Breast epithelium (tissue), 4 donors: Measurements from ENCODE around the gene TNFRSF8. TPM values are rescaled to one million over a fixed set of nuclear protein-coding genes. Genes with fewer than 3 reads are reported as not detected.
"Not testable (repeated sequence)": the region's sequence is repeated elsewhere in the genome, so short reads cannot be mapped to it uniquely, and the experiment has no call there.

Source experiments
- DNase-seq, 2 donors: peaks; one replicate each; pipeline ENCODE4 v3.0.0-alpha.2; 2019; ENCODE audit warnings: low spot score in 2 of 2
- H3K27ac ChIP-seq, 2 donors: fragments of 200-600 bp; sonication (generic) in 1 of 2; one replicate each; pipeline ENCODE4 v1.5.1; 2016 to 2019; ENCODE audit warnings: mild to moderate bottlenecking in 1 of 2
- H3K27me3 ChIP-seq, 2 donors: fragments of 200-600 bp; sonication (generic) in 1 of 2; one replicate each; pipeline versions ENCODE4 v1.5.1 to v1.6.0; 2017 to 2019; ENCODE audit warnings: control low read depth in 1 of 2, mild to moderate bottlenecking in 1 of 2
- H3K36me3 ChIP-seq: fragments of 200-600 bp; one replicate; pipeline ENCODE4 v1.5.1; 2019
- H3K4me1 ChIP-seq, 2 donors: fragments of 200-600 bp; sonication (generic); one replicate each; pipeline ENCODE4 v1.5.1; 2016 to 2019; ENCODE audit warnings: control low read depth in 1 of 2
- H3K4me3 ChIP-seq, 3 donors: fragments of 200-600 bp; sonication (generic); 1 replicate in 2 of 3; 2 replicates in 1 of 3; pipeline ENCODE4 v1.5.1; 2016 to 2019; ENCODE audit warnings: mild to moderate bottlenecking in 3 of 3, moderate library complexity in 2 of 3
- H3K9me3 ChIP-seq, 2 donors: fragments of 200-600 bp; sonication (generic) in 1 of 2; one replicate each; pipeline ENCODE4 v1.5.1; 2016 to 2019; ENCODE audit warnings: control low read depth in 1 of 2
- CTCF ChIP-seq, 3 donors: fragments of 450-650 bp; IDR thresholded peaks; one replicate each; pipeline ENCODE4 v1.5.1; 2016 to 2017; ENCODE audit warnings: antibody characterized with exemption in 3 of 3, mild to moderate bottlenecking in 3 of 3, moderate library complexity in 3 of 3
- POLR2A ChIP-seq: fragments of 450-650 bp; IDR thresholded peaks from one replicate; pipeline ENCODE4 v1.6.1; 2016; ENCODE audit warnings: antibody characterized with exemption, mild to moderate bottlenecking, moderate library complexity
- POLR2AphosphoS5 ChIP-seq, 3 donors: sonication (generic); formaldehyde crosslinking; IDR thresholded peaks; one replicate each; pipeline ENCODE4 v1.6.1; 2017; ENCODE audit warnings: antibody characterized with exemption in 3 of 3
- intact Hi-C: fragments of 100-400 bp; cut with DNase I; formaldehyde crosslinking; loops from one replicate; pipeline ENCODE4 v1.15.1; 2023; ENCODE audit warnings: low total_unique reads
- total RNA-seq, 3 donors: library from RNA; depleted of rRNA; stranded (reverse); fragments of >200 nt; gene quantifications; one replicate each; pipeline ENCODE4 v1.1.0, GENCODE V29; 2016

Gene TNFRSF8
- total RNA-seq, 3 donors from 2014 or later, result 0.88 to 2.3 (median 1.6) TPM

- Histone ChIP-seq H3K9me3 (no peaks in the 10 kb centered on the region), H3K36me3 (no peaks in the 10 kb centered on the region), H3K27me3 (no peaks in the 10 kb centered on the region), H3K4me3 (no peak overlapping the region), H3K4me1 (no peaks in the 10 kb centered on the region), H3K27ac (no peak overlapping the region)
- no peak for DNase-seq
- intact Hi-C loops, result no loop called here
- TF ChIP-seq POLR2AphosphoS5 (IDR thresholded peaks at IDR 0.05), result no peak
- no peak for TF ChIP-seq POLR2A
- TF ChIP-seq CTCF (IDR thresholded peaks at IDR 0.05), result no peak
Observed at GRCh38 chr1:12034381-12034801, 28.7 kb upstream of the TNFRSF8 start.

GRCh38 chr1:12035312-12035711 lies 27.8 kb upstream of the TNFRSF8 start:
- TF ChIP-seq POLR2AphosphoS5 (IDR thresholded peaks at IDR 0.05) (no peak), POLR2A (no peak), CTCF (IDR thresholded peaks at IDR 0.05) (no peak)
- Histone ChIP-seq H3K9me3 (no peaks in the 10 kb centered on the region), H3K4me3 (no peak overlapping the region), H3K27ac (peak overlapping the region in 1 of 2 donors; percentile 19), H3K4me1 (no peaks in the 10 kb centered on the region), H3K36me3 (no peaks in the 10 kb centered on the region), H3K27me3 (no peaks in the 10 kb centered on the region)
- intact Hi-C loops, result no loop called here
- no peak for DNase-seq

DNA sequence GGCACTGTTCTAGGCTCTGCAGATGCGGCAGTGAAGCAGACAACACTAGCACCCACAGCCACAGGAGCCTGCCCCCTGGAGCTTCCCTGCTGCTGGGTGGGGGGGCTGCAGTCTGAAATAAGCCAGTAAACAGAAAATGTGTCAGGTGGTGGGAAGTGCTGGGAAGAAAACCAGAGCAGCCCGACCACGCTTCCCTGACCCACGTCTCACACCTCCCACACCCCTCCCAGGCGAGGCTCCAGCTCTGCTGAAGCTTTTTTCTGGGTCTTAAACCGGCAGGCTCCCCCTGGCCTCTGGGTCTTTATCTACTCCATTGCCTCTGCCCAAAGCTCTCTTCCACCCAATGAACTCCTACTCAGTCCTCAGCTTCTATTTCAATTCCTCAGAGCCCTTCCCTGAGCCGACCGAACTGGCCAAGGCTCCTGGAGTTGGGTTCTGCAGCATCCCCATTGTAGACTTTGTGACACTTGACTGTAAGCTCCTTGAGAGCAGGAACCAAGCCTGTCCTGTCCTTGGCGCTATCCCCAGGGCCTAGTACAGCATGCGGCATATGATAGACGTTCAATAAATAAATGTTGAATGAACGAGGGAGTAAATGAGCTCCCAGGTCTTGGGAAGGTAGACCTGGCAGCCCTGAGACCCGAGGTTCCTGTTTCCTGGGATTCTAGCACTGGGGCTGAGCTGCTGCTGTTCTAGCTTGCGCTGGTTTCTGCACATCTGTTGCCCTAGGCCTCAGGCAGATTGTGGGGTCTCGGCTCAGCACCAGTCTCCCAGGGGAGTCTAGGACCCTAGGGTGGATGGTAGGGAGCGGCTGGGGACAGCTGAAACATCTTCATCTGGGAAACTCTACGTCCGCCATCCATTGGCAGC lies 25.4 kb upstream of the TNFRSF8 start:
- TF ChIP-seq CTCF (IDR thresholded peaks at IDR 0.05) (no peak), POLR2A (no peak), POLR2AphosphoS5 (IDR thresholded peaks at IDR 0.05) (no peak)
- no peaks in the 10 kb centered on the region for H3K4me1 ChIP-seq

GRCh38 chr1:12038356-12039163 lies 24.5 kb upstream of the TNFRSF8 start:
- H3K27ac ChIP-seq, result no peak overlapping the region
- no peaks in the 10 kb centered on the region for H3K36me3 ChIP-seq
- DNase-seq, result no peak
- no peaks in the 10 kb centered on the region for H3K27me3 ChIP-seq
- no peaks in the 10 kb centered on the region for H3K9me3 ChIP-seq
- no peaks in the 10 kb centered on the region for H3K4me1 ChIP-seq
- TF ChIP-seq POLR2A, result no peak
- no peak for TF ChIP-seq POLR2AphosphoS5 (IDR thresholded peaks at IDR 0.05)
- TF ChIP-seq CTCF (IDR thresholded peaks at IDR 0.05), result no peak
- H3K4me3 ChIP-seq, result no peak overlapping the region
- intact Hi-C loops, result no loop called here

More for the DNA sequence above, 25.4 kb upstream of the TNFRSF8 start:
- no peak overlapping the region for H3K27ac ChIP-seq
- H3K9me3 ChIP-seq, result no peaks in the 10 kb centered on the region
- H3K27me3 ChIP-seq, result no peaks in the 10 kb centered on the region
- no peak overlapping the region for H3K4me3 ChIP-seq
- intact Hi-C loops, result no loop called here
- DNase-seq, result no peak
- no peaks in the 10 kb centered on the region for H3K36me3 ChIP-seq

DNA sequence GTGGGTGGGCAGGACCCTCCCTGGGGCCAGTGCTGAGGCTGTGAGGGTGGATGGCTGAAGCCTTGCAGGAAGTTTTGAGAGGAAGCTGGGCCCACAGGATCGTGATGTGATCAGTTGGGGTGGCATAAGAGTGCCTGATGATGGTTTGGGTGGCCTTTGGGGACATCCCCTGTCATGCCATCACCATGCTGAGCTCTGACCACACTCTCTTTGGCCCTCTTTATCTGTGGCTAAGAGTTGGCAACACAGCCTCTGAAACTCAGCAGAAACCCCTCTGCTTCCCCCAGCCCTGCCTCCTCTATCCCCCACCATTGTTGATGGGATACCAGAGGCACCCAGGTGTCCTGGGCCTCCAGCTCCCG lies 24.0 kb upstream of the TNFRSF8 start:
- Histone ChIP-seq H3K27ac (no peak overlapping the region), H3K9me3 (no peaks in the 10 kb centered on the region), H3K4me3 (no peak overlapping the region), H3K36me3 (no peaks in the 10 kb centered on the region), H3K4me1 (no peaks in the 10 kb centered on the region), H3K27me3 (no peaks in the 10 kb centered on the region)
- intact Hi-C loops, result no loop called here
- TF ChIP-seq POLR2A, result no peak
- TF ChIP-seq CTCF (IDR thresholded peaks at IDR 0.05), result no peak
- no peak for TF ChIP-seq POLR2AphosphoS5 (IDR thresholded peaks at IDR 0.05)
- no peak for DNase-seq

DNA sequence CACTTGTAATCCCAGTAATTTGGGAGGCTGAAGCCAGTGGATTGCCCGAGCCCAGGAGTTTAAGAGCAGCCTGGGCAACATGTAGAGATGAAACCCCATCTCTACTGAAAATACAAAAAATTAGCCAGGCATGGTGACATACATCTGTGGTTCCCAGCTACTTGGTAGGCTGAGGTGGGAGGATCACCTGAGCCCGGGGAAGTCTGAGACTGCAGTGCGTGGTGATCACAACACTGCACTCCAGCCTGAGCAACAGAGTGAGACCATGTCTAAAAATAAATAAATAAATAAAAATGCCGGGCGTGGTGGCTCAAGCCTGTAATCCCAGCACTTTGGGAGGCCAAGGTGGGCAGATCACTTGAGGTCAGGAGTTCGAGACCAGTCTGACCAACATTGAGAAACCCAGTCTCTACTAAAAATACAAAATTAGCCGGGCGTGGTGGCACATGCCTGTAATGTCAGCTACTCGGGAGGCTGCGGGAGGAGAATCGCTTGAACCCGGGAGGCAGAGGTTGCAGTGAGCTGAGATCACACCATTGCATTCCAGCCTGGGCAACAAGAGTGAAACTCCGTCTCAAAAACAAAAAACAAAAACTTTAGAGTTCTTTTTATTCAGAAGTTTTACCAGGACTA lies 23.2 kb upstream of the TNFRSF8 start:
- DNase-seq, H3K9me3 ChIP-seq, intact Hi-C loops, H3K36me3 ChIP-seq, H3K27me3 ChIP-seq, H3K4me3 ChIP-seq, H3K27ac ChIP-seq, H3K4me1 ChIP-seq: not testable (repeated sequence)
